ENCODE measurements around the gene DDIAS.
"Not testable (repeated sequence)": the region's sequence is repeated elsewhere in the genome, so short reads cannot be mapped to it uniquely, and the experiment has no call there.

The DDIAS gene

DNA sequence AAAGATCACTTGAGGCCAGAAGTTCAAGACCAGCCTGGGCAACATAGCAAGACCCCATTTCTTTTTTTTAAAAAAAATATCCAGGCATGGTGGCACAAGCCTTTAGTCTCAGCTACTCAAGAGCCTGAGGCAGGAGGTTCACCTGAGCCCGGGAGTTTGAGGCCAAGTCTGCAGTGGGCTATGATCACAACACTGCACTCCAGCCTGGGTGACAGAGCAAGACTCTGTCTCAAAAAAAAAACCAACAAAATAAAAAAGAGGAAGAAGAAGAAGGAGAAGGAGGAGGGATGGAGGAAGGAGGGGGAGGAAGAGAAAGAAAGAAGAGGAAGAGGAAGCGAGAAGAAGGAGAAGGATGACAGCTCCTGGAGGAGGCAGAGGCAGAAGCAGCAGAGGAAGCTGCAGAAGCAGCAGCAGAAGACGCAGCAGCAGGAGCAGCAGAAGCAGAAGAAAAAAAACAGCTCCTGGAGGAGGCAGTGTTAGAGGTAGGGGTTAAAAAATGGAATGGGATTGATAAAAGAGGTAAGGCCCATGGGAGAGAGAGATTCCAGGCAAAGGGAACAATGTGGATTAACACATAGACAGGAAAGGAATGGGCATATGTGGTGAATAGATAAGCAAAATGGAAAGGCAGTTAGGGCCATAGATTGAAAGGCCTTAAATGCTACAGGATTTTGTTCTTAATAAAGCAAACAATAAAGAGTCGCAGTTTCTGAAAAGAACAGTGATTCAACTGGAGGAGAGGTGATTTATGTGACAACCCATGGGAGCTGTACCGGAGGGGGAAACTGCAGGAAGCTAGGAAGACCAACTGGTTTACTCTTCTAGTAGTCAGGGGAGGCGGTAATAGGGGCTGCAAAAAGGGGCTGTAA lies 12.2 kb upstream of the DDIAS start:
- DNase-seq: peak in 3 of 56 donors; percentile 1 to 18 (median 11)

- no peak for DNase-seq
Measured at GRCh38 chr11:82890002-82890341, 11.6 kb upstream of the DDIAS start.

DNA sequence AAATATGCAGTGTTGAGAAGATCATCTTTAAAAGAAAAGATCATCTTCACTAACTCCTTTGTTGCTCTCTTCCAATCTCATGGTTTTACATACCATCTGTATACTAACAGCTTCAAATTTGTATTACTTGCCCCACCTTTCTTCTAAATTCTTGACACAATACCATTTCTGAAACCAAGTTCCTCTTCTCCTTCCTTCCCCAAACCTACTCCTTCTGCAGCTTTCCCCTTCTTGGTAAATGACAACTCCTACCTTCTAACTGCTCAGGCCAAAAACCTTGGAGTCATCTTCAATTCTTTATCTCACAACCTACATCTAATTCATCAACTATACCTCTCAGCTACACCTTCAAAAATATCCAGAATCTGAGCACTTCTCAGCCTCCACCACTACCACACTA lies 10.6 kb upstream of the DDIAS start:
- DNase-seq: no peak

DNA sequence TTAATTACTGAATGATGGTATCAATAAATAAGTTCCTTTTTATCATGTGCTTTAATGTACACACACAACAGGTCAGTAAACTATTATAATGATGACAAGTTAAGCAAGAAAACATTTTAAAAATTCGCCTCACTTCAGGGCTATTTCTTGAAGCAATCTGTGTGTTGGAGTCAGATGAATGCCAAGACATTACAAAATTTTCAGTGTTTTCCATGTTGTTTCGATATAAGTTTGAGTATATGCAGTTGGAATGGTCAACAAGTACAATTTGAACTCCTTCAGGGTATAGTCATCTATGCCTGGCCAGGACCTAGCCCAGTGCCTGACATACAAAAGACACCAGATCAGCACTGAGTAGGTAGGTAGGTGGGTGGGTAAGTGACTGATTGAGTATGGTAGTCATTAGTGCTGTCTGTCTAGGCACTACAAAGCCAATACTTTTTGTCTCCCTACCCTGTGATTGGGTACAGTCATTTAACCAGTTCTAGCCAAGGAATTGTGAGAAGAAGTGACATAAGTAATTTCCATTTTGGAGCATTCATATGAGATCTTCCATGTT lies 8.8 kb upstream of the DDIAS start:
- no peak for DNase-seq

DNA sequence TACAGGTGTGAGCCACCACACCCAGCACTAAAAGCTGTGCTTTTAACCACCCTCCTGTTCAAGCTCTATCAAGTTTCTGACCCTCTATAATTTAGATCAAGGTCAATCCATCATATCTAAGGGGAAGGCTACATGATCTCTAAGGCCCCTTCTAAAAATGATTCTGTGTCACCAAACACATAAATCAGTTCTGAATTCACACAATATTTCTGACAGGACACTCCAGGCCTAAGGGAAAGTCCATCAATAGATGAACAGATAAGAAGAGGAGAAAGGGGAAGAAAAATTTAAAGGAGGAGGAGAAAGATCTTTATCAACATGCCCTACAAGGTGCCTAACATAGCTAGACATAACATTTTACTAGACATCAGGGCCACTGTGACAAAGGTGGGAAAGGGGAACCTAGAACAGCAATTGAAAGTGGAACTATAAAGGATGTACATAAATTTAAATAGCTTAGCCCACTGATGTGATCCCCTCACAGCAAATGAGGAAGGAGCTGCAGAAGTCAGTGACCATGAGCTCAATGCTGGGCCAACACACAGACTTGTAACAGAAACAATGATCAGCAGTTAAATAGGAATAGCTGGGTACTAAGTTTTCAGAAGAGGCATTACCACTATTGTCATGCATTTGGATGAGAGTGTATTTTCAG lies 6.0 kb upstream of the DDIAS start:
- DNase-seq: no peak

DNA sequence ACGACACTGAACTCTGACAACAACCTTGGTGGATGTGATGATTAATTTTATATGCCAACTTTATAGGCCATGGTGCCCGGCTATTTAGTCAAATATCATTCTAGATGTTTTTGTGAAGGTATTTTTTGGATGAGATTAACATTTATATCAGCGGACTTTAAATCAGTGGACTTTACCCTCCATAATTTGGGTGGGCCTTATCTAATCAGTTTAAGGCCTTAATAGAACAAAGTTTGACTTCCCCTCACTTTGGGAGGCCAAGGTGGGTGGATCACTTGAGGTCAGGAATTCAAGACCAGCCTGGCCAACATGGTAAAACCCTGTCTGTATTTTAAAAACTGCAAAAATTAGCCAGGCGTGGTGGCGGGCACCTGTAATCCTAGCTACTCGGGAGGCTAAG lies 5.4 kb upstream of the DDIAS start:
- no peak for DNase-seq

DNA sequence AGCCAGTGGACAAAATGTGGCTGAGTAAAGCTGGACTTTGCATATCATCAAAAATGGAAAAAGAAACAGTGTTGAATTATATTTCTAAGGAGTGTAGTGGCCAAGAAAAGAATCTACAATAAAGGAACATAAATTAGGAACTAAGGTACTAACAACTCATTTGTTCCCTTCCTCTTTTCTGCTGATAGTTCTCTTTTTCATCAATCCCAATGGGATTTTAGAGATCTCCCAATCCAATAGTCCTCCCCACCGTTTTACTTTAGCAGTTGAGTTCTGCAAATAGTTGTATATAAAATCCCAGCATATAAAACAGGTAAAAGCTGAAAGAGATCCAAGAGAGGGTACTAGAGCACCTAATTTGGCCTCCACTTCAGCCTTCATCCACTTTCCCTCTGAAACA lies 3.3 kb upstream of the DDIAS start:
- no peak for DNase-seq

DNA sequence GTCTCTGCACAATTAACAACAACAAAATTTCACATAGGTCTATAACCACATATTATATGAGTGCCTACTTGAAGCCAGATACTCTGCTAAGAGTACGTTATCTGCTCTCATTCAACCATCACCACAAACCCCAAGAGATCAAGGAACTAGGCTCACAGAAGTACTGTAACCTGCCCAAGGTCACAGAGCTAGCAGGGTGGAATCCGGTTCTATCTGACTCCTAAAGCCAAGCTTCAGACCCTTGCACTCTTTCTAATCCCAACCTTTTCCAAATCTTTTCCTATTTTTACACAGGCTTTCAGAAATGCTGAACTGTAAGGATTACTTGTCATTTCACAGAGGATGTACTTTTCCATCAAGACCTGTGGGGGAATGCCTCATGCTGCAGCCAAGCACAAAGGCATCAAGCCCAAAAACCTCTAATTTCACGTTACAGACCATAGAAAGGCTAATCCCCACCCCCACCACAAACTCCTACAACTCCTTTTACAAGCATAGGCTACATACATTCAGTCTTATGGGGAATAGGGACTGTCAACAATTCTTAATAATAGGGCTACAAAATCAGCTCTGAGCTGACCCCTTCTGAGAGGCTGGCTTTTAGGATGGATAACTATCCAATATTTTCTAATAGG lies 2.2 kb upstream of the DDIAS start:
- DNase-seq: no peak

- DNase-seq: peak in 1 of 56 donors; percentile 18
Measured at GRCh38 chr11:82899957-82900276, 1.6 kb upstream of the DDIAS start.

DNA sequence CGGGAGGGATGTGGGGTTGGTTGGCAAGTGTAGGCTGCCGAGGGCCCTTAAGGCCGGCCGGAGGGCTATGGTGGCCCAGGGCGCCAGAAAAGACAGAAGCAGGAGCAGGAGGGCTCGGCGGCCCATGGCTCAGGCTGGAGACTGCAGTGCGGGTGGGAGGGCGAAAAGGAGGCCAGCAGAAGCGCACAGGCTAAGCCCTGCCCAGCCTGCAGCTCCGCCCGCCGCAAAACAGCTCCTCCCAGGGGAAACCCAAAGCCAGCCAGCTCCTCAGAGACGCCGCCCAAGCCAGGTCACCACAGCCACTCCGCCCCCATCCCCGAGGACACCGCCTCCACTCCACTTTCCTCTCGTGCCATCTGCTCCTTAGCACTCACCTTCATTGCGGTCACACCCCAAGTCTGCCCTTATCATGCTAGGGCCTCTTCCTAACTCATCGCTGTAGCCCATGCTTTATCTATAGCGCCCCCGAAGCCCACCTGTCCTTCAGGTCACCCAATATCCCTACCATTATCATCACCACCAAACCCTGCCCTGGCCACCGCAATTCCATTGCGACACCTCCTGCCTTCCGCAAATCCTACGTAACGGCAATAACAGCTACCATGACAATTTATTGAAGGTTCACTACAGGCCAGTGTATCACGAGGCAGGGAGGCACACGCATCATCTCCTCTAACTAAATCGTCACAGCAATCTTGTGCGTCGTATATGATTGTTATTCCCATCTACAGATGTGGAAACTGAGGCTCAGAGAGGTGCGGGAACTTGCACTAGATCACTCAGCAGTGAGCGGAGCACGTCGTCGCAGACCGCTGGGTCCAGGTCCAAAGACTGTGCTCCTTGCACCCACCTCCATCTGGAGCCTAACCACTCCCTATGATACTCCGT lies 1.0 kb upstream of the DDIAS start, which contains the start of gene PRCP:
PRCP (minus strand) TSS at position 154 of the 888 bp plus-strand sequence; CDS start at position 126, 28 bp downstream.
- DNase-seq: peak in 55 of 56 donors; percentile 38 to 91 (median 75)

DNA sequence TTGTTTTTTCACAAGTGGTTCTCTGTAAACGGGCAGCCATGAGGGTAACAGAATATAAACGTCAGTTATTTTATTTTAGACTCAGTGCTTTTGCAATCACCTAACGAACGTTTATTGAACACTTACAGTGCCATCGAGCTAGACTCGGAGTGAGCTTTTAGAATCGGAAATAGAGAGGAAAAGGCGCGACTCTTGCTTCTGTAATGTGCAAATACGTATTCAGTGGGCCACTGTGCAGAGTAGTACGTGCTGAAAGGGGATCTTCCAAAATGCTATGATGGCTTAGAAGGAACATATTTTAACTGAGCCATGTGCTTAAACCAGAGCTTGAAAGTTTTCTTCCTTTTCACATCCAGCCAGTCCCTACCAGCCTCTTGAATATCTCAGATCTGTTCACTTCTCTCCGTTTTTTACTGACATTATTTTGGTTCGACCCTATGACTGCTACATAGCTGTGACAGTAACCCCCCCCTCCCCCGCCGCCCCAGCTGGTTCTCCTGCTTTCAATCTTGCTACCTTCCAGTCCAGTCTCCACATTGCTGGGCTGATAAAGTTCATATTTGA lies 468 bp downstream of the DDIAS start:
- no peak for DNase-seq

DNA sequence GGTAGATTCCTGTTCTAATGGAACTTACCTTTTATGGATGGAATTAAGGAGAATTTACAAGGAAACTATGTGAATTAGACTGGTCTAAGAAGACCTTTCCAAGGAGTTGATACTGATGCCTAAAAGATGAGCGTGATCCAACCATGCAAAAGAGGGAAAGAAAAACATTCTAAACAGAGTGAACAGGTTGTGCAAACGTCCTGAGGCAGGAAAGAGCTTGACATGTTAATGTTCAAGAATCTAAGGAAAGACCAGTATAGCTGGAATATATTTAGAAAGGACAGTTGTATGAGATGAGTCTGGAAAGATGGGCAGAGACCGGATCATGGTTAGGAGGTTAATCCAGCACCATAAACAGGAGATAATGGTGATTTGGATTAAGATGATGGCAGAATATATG lies 1.3 kb downstream of the DDIAS start:
- DNase-seq: no peak

DNA sequence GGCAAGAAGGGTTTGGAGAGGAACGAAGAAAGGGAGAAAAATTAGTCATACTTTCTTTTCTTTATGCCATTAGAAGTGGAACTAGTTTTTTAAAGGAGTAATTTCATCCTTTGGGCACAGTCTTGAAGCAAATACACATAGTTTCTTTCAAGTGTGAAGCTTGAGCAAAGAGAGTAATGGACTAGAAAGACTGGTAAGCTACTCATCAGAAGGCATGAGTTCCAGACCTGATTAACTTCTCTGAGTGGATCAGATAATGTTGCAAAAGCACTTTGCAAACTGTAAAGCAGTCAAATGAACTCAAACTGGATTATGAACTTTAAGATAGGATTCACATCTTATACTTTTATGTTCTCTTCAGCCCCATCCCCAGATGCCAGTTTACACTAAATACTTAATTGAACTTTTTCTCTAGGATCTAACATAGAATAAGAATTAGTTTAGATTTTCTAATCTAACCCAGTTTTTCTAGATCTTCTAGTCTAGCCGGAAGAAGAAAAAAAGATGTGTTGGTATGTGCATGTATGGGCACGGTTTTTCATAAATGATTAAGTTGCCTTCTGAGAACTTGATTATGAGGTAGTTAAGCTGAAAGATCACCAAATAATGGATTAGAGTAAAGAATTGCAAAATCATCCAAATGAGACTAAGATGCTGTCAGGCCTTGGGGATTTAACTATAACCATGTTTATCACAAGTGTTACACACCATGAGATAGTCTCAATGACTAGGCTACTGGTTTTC lies 2.5 kb downstream of the DDIAS start:
- DNase-seq: no peak

DNA sequence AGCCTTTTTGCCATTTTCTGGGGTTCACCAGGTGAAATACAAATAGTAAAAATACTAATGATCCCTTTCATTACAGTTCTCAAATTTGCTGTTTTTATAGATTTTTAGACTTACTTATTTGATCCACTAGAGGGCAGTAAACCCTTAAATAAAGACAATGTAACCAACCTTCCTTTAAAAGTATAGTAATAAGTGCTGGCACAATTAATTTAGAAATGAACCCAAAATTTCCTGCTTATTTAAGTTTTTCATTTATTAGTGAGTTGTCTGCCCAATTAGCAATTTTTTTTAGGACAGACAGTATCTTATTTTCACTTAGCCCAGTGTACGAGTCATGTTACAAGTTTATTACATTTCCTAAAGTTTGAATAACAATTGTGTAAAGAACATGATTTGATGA lies 4.7 kb downstream of the DDIAS start:
- DNase-seq: no peak

DNA sequence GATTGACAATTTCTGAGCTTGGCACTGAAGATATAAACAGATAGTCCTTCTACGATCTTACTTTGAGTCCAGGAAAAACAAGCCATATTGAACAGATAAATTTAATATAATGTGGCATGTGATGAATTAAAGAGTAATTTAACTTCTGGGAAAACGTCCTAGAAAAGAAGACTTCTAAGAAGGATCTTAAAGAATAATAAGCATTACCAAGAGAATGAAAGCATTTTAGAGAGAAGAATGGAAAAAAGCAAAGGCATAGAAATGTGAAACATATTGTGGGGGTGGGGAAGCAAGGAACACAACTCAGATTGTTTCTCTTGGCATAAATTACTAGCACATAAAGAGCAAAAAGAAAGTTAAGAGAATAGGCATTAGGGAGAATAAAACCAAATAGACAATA lies 5.4 kb downstream of the DDIAS start:
- DNase-seq: no peak

GRCh38 chr11:82907371-82907770 lies 5.8 kb downstream of the DDIAS start:
- DNase-seq: no peak

GRCh38 chr11:82908311-82908710 lies 6.8 kb downstream of the DDIAS start:
- no peak for DNase-seq

DNA sequence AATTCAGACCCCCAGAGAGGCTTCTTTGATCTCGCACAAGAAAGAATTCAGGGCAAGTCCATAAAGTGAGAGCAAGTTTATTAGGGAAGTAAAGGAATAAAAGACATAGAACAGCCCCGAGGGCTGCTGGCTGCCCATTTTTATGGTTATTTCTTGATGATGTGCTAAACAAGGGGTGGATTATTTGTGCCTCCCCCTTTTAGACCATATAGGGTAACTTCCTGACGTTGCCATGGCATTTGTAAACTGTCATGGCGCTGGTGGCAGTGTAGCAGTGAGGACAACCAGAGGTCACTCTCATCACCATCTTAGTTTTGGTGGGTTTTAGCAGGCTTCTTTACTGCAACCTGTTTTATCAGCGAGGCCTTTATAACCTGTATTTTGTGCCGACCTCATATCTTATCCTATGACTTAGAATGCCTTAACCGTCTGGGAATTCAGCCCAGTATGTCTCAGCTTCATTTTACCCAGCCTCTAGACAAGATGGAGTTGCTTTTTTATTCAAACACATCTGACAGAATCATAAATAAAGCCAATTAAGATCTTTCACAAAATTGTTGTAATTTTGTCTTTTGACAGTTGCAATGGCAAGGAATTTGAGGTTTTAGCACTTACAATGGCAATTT lies 7.6 kb downstream of the DDIAS start:
- DNase-seq: no peak

GRCh38 chr11:82919786-82920185 lies 18.2 kb downstream of the DDIAS start:
- not testable (repeated sequence) for DNase-seq

DNA sequence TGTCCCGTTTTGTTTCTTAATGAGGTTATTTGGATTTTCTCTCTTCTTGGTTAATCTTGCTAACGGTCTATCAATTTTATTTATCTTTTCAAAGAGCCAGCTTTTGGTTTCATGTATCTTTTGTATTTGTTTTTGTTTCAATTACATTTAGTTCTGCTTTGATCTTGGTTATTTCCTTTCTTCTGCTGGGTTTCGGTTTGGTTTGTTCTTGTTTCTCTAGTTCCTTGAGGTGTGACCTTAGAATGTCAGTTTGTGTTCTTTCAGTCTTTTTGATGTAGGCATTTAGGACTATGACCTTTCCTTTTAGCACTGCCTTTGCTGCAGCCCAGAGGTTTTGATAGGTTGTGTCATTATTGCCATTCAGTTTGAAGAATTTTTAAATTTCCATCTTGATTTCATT lies 18.7 kb downstream of the DDIAS start:
- DNase-seq: not testable (repeated sequence)

All from nucleus accumbens (tissue), 56 donors.